NCI-H146 treated with DMSO at 0.1 percent for 48 hours (cell line): Measurements from ENCODE around the gene FBXO45.
"Not testable (repeated sequence)": the region's sequence is repeated elsewhere in the genome, so short reads cannot be mapped to it uniquely, and the experiment has no call there.

Experiments used
- DNase-seq: peaks from one replicate; lab custom pipeline; 2025; ENCODE audit not compliant: unreplicated experiment; lab: John Stamatoyannopoulos, UW

FBXO45 gene

DNA sequence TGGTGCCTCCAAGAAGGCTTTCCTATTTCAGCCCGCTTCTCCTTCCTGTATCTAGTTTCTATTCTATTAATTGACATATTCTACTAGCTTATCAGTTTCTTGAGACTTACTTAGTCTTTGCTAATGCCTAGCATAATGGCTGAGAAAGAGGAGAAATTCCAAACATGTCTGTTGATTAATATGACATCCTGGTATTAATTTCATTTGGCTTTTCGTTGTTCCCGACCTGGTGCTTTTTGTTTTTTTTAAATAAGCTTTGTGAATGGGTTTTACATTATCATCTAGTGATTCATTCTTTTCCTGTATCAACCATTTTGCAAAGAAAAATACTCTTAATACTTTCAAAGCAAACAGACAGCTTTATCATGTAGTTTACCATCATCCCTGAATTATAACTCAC is 13.2 kb upstream of the FBXO45 start:
- no peak for DNase-seq

DNA sequence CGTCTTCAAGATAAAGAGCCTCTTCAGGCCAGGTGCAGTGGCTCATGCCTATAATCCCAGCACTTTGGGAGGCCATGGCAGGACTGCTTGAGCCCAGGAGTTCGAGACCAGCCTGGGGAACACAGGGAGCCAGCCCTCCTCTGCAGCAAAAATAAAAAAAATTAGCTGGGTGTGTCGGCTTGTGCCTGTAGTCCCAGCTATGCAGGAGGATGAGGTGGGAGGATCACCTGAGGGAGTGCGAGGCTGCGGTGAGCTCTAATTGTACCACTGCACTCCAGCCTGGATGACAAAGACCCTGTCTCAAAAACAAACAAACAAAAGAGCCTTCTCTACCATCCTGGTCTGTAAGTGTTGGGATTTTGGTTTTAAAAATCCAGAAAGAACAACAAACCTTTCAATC is 11.2 kb upstream of the FBXO45 start:
- no peak for DNase-seq

DNA sequence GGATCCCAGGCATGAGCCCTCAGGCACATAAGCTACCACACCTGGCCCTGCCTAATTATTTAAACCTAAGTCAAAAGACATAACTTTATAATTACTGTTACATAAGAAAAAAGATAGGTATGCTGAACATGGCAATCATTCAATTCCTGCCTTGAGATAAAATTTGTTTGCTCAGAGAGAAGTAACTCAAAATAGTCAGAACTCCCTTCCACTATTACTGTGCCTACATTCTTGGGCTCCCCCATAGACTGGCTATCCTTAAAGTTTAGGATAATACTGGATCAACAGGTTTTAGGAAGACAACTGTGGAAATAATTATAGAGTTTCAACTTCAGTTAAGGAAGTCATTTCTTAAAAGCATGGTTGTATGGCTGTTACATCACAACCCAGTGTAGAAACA is 10.0 kb upstream of the FBXO45 start:
- no peak for DNase-seq

DNA sequence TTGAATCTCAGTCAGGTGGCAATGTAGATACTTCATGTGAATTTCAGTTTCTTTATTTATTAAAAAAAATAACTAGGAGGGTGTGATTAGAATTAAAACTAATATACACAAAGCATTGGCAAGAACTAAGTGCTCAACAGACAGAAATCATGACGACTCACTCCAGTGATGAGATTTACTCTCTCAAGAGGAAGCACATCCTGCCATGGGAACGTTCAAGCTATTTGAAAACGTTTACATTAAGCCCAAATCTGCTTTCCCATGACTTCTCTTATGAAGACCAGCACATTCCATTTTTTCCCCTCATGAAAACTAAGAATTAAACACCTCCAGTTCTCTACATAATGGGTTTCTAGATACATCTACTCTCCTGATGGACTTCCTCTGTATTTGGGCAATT is 8.6 kb upstream of the FBXO45 start:
- DNase-seq: no peak

DNA sequence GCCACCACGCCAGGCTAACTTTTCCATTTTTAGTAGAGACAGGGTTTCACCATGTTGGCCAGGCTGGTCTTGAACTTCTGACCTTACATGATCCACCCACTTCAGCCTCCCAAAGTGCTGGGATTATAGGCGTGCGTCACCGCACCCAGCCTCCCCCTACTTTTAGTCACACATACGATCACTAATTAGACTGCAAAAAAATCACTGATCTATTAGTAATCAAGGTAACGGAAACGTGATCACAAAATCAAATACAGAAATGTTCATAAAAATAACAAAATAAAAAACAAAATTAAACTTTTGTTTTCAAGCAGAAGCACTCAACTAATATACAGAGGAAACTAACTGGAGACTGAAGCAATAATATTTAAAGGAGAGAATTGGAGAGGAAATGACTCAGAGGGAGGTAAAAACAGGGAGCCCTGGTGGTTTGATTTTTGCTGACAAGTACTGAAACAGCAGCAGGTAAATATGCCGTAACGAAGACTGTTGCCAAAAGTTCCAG is 4.7 kb upstream of the FBXO45 start:
- DNase-seq: no peak

DNA sequence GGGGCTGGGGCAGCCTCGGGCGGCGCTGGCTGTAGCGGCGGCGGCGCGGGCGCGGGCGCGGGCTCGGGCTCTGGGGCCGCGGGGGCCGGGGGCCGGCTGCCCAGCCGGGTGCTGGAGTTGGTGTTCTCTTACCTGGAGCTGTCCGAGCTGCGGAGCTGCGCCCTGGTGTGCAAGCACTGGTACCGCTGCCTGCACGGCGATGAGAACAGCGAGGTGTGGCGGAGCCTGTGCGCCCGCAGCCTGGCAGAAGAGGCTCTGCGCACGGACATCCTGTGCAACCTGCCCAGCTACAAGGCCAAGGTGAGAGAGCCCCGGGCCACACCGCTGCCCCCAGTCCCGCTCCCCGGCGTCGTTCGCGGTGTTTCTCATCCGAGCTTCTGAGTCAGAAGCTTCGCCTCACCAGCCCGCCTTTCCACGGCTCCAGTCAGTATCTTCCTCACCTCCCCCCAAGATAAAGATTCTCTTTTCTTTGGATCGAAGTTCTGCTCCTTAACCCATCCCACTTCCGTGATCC is 600 bp downstream of the FBXO45 start:
- peak; percentile 23 for DNase-seq

DNA sequence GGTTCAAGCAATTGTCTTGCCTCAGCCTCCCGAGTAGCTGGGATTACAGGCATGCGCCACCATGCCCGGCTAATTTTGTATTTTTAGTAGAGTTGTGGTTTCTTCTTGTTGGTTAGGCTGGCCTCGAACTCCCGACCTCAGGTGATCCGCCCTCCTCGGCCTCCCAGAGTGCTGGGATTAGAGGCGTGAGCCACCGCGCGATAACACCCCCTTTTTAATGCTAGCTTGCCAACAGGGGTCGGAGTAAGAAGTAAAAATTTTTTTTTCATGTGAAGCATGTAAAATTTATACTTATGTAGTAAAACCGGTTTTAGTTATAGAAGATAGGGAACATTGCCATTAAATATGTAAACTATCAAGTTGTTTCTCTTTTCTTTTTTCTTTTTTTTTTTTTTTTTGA is 1.9 kb downstream of the FBXO45 start:
- DNase-seq: not testable (repeated sequence)

DNA sequence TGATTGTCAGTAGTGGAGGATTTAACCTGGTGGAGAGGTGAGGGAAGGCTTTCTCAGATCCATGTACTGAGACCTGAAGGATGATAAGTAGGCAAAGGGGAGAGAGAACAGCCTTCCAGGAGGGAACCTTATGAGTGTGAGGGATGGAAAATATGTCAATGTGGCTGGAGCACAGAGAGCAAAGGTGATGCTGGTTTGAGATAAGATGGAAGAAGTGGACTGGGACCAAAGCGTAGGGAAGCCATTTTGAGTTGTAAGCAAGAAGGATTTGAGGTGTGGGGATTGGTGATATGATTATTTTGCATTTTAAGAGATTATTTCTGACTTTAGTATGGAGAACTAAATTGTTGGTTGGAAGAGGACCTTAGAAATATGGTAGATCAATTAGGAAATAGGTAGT is 3.9 kb downstream of the FBXO45 start:
- no peak for DNase-seq

DNA sequence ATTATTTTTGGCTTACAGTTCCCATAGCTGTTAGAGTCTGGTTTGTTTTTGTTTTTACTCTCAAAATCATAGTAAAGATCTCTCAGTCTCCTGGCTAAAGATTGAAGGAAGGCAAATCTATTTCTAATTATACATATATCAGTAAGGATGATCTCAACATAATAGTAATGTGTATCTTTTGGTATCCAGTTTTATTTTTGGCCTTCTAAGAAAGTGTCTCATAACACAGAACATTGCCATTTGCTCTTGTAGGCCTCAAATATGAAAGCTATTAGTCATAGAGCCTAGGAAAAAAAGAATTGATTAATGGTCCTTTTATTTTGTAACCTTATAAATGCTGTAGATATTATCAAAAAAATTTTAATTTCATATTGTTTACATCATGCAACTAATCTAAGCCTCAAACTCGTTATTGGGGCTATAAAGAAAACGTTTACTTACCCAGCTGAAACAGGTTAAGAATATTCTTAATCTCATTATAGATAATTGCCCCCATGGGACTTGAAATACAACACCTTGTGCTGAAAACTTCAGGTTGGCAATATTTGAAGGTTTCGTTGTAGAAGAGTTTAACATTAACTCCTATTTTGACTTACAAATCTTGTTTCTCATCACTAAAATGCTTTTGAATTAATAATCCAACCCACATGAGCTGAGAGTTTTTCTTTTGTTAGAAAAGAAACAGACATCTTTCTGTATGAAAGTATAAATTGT is 16.7 kb downstream of the FBXO45 start:
- no peak for DNase-seq

DNA sequence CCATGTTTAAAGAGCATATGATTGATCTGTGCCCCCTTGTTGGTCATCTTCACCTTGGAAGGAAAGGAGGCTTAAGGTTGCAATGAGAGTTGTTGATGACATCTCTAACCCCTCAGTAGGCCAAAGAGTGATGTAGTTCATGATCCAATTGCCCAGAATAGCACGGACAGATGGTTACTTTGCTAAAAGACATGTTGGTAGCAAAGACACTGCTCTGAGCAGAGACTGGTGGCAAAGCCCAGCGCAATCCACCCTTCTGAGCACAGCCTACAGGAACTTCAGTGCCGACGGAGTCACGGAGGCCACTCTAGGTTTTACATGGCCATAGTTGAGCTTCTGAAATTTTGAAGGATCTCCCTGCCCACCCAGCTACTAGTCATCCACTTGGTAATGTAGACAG is 21.8 kb downstream of the FBXO45 start:
- no peak for DNase-seq

DNA sequence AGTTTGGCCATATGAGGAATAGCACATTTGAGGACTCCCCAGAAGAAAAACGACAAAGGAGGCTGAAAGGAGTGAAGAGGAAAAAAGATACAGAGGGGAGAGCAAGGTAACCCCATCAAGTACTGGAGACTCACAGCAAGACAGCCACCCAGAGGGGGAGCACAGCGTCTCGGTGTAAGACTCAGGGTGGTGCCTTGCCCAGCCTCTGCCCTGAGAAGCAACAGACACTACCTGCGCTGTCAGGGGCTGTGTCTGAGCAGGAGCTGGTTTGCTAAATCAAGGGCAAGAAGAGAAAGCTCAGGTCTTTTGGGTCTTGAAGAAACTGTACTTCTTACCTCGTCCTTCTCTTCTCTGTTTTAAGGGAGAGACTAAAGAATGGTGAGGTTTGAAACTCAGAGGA is 27.9 kb downstream of the FBXO45 start:
- DNase-seq: no peak

DNA sequence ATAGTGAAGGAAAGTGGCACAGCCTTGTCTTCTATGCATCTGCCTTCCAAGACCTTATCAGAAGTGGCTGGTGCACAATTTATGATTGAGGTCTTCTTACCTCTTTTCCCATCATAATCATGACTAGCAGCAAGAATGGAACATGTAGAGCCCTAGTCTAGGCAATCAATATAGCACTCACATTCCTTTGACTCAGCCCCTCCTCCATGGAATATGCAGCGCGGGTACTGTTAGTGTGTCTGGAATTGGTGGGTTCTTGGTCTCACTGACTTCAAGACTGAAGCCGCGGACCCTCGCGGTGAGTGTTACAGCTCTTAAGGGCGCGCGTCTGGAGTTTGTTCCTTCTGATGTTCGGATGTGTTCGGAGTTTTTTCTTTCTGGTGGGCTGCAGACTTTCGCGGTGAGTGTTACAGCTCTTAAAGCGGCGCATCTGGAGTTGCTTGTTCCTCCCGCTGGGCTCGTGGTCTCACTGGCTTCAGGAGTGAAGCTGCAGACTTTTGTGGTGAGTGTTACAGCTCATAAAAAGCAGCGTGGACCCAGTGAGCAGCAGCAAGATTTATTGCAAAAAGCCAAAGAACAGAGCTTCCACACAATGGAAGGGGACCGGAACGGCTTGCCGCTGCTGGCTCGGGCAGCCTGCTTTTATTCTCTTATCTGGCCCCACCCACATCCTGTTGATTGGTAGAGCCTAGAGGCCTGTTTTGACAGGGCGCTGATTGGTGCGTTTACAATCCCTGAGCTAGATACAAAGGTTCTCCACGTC is 29.7 kb downstream of the FBXO45 start:
- DNase-seq: not testable (repeated sequence)

DNA sequence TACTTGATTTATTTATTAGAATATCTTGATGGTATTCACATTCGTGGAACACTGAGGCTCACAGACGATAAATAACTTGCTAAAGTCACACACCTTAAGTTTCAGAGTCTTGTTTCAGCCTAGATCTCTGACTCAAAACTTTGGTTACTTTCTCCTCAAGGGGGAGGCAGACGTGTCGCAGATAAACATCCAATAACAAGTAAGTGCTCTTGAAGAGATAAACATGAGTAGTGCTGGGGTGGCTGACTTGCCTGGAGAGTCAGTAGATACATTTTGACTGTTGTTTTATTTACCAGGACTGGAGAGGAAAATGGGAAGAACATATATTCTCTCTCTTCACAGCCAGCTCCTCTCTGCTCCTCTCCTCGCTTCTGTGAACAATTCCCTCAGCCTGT is 31.3 kb downstream of the FBXO45 start:
- DNase-seq: no peak

DNA sequence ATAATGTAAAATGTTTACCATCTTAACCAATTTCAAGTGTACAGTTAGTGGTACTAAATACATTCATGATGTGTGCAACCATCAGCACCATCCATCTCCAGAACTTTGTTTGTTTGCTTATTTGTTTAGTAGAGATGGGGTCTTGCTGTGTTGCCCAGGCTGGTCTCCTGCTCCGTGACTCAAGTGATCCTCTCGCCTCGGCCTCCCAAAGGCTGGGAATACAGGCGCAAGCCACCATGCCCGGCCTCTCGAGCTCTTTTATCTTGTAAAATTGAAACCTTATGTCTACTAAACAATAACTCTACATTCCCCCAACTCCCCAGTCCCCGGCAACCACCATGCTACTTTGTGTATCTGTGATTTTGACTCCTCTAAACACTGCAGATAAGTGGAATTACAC is 31.9 kb downstream of the FBXO45 start:
- no peak for DNase-seq

DNA sequence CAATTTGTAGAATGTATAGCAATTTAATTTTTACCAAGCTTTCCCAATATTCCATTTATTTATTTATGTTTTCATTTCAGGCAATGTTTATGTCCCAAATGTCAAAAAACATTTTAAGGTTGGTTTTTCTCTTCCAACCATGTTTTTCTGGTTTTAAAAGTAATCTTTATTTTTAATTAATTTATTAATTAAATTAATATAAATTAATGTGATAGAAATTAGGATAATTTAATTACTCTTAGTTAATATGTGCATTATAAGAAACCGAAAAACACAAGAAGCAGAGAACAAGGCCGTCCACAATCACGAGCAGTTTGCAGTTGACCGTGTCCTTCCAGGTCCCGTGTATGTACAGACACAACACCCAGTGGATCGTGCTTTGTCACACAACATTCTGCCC is 34.2 kb downstream of the FBXO45 start:
- DNase-seq: no peak

DNA sequence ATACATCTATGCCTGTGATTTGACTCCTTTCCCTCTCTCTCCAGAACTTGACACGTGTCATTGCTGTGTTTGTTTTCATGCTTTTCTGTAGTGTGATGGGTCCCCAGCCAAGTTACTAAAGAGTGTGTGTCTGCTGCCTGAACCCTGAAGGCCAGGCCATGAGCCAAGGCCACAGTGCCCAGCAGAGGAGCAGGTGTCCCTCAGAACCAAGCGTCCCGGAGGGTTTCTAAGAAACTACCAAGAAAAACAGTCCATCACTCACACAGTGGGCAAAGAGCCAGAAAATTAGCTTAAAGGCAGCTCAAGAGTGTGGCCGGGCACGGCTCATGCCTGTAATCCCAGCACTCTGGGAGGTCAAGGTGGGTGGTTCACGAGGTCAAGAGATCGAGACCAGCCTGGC is 35.2 kb downstream of the FBXO45 start:
- DNase-seq: no peak

DNA sequence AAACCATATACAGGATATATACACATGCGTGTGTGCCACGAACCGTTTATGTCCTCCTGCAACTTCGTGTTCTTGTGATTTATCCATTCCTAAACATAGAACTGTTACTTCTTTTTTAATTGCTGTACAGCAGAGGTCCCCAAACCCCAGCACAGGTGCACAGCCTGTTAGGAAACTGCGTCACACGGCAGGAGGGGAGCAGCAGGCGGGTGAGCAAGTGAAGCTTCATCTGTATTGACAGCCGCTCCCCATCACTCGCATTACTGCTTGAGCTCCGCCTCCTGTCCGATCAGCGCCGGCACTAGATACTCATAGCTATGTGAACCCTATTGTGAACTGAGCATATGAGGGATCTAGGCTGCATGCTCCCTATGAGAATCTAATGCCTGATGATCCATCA is 36.1 kb downstream of the FBXO45 start:
- no peak for DNase-seq

DNA sequence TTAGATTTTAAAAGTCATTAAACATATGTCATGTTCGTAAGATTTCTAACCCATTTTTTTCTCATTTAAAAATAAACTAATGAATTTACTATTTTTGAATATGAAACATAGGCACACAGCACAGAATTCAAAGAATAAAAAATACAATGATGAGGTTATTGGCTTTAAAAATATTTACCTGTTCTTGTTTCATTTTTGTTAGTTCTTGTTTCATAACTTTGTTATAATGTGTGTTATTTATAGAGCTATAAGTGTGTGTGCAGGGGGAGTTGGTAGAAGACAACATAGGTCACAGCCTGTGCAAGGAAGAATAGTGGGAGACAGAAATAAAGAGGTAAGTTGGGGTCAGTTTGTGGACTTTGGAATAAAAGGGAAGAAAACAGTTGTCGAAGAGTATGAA is 40.2 kb downstream of the FBXO45 start:
- DNase-seq: no peak

DNA sequence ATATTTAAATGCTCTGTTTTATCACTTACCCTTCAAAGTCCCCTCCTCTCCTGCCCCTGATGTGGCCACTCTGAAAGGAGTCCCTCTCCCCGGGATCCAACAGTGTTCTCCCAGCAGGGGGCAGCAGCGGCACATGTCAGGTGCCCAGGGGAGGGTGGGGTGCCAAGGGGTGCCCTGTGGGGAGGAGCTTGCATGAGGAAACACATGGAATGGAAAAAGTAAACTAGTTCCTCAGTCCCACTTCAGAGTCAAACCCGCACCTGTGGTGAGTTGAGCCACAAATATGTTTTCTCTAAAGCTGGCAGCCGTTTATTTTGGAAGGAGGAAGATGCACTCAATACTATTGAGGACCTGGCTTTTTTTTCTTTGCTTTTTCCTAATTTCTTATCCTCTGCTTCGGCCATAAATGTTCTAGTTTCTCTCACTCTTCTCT is 40.9 kb downstream of the FBXO45 start:
- peak; percentile 54 for DNase-seq

DNA sequence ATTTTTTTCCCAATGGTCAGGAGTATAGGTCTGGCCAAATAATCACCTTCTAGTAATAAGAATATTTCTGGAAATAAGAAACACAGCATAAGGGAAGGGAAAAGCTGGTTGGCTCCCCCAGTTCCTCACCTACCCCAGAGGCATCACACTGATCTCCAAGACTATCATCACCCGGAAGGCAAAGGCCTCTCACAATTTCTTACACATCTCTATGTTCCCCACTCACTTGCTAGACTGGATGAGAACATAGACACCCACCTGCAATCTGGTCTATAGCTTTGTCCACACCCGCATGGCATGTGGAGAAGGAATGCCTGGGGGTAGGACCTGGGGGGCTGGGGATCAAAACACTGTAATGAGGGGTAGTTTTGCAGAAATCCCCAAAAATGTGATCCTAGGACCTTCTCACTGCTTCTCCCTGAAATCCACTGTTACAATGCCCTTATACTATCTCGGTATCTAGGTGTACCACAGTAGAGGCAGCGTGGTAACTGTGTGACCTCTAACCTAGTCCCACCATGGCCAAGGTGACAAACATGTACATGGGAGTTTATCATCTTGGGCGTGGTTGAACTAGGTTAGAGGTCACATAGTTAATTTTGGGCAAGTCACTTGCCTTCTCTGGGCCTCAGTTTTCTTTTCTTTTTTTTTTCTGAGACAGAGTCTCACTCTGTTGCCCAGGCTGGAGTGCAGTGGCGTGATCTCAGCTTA is 41.5 kb downstream of the FBXO45 start:
- DNase-seq: no peak

DNA sequence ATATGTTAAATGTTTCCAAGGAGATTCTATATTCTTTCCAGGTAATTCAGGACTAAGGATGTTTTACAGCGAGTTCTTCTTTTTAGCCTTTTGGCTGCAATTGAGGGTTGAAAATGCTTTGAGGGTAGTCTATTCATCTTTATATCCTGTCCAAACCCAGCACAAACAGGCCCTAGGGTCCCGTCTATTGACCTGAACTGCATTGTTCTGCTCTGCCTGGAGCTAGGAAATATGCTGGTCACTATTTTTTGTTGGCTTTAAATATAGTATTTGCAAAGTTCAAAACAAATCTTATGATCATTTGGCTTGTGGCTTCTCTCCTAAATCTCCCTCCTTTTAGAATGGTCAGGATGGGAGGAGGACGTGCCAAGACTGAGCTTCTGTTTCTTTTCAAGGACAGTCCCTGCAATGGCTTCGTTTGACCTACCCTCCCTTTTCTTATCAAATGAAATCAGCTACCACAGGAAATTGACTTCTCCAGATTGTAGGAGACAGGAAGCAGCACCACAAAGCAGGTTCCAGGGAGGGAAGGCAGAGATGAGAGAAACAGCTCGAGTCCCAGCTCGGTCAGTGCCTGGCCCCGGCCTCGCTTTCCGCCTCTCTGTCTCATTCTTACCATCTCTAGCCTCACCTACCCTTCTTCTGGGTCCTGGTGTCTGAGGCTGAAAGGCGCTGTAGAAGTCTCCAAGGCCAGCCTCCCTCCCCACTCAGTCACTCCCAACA is 43.5 kb downstream of the FBXO45 start:
- no peak for DNase-seq
